AG08396 (cell line): ENCODE results near the gene TSPEAR.

Source experiments
- DNase-seq: peaks from one replicate; pipeline ENCODE4 v3.0.0; 2012; ENCODE audit warnings: low spot score, mixed read lengths

Gene TSPEAR

GRCh38 chr21:44547656-44548331 is 163.6 kb downstream of the TSPEAR start:
- DNase-seq, result no peak

- DNase-seq, result no peak
Observed at GRCh38 chr21:44544566-44544965, 166.8 kb downstream of the TSPEAR start.

GRCh38 chr21:44542716-44543115 is 168.7 kb downstream of the TSPEAR start:
- no peak for DNase-seq

GRCh38 chr21:44540741-44541288 is 170.6 kb downstream of the TSPEAR start:
- no peak for DNase-seq

- DNase-seq, result no peak
Observed at GRCh38 chr21:44539991-44540666, 171.2 kb downstream of the TSPEAR start, which contains the start of gene KRTAP10-1. TSS of gene KRTAP10-1 (minus strand) at chr21:44540195. CDS start at chr21:44540150, 45 bp downstream.

- no peak for DNase-seq
Observed at GRCh38 chr21:44539046-44539445, 172.3 kb downstream of the TSPEAR start.

GRCh38 chr21:44537930-44538911 is 173.2 kb downstream of the TSPEAR start:
- no peak for DNase-seq

GRCh38 chr21:44535963-44536362 is 175.4 kb downstream of the TSPEAR start:
- DNase-seq, result no peak

GRCh38 chr21:44534688-44535087 is 176.7 kb downstream of the TSPEAR start:
- no peak for DNase-seq

- DNase-seq, result no peak
Observed at GRCh38 chr21:44533891-44534627, 177.3 kb downstream of the TSPEAR start.

- no peak for DNase-seq
Observed at GRCh38 chr21:44533121-44533890, 178.1 kb downstream of the TSPEAR start.

GRCh38 chr21:44532712-44533111 is 178.7 kb downstream of the TSPEAR start:
- no peak for DNase-seq

- no peak for DNase-seq
Observed at GRCh38 chr21:44531606-44532564, 179.5 kb downstream of the TSPEAR start.

- no peak for DNase-seq
Observed at GRCh38 chr21:44530903-44531605, 180.3 kb downstream of the TSPEAR start.

- DNase-seq, result no peak
Observed at GRCh38 chr21:44530221-44530902, 181.0 kb downstream of the TSPEAR start.

- DNase-seq, result no peak
Observed at GRCh38 chr21:44529503-44530125, 181.8 kb downstream of the TSPEAR start.

GRCh38 chr21:44529011-44529421 is 182.4 kb downstream of the TSPEAR start:
- DNase-seq, result no peak

- no peak for DNase-seq
Observed at GRCh38 chr21:44528634-44528995, 182.8 kb downstream of the TSPEAR start.
